Measurements from ENCODE around the gene PDE8A.
"Not testable (repeated sequence)": the region's sequence is repeated elsewhere in the genome, so short reads cannot be mapped to it uniquely, and the experiment has no call there.

PDE8A gene

DNA sequence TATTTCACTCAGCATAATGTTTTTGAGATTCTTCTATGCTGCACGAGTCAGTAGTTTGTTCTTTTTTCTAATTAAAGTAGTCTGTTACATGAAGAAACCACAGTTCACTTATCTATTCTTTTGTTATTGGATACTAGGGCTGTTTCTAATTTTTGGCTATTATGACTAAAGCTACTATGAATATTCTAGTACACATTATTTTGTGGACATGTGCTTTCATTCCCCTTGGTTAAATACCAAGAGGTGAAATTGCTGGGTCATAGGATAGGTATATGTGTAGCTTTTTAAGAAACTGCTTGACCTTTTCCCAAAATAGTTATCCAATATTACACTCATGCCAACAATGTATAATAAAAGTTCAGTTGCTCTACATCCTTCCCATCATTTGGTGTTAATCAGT is 8.9 kb downstream of the PDE8A start:
- no peaks in the 10 kb centered on the region for H3K9me3 ChIP-seq (ENCODE audit: control insufficient read depth, insufficient read depth, low read length)
- no peaks in the 10 kb centered on the region for H3K36me3 ChIP-seq (ENCODE audit: control insufficient read depth, insufficient read depth, low read length)
- no peak overlapping the region for H3K27ac ChIP-seq (ENCODE audit: low read depth, low read length)
- no peaks in the 10 kb centered on the region for H3K27me3 ChIP-seq (ENCODE audit: control insufficient read depth, insufficient read depth, low read length)
- no peaks in the 10 kb centered on the region for H3K4me1 ChIP-seq (ENCODE audit: control insufficient read depth, insufficient read depth, low read length)
- no peak overlapping the region for H3K9ac ChIP-seq (ENCODE audit: low read depth, low read length)
- H3K4me3 ChIP-seq (ENCODE audit: low read depth, low read length), result no peak overlapping the region

DNA sequence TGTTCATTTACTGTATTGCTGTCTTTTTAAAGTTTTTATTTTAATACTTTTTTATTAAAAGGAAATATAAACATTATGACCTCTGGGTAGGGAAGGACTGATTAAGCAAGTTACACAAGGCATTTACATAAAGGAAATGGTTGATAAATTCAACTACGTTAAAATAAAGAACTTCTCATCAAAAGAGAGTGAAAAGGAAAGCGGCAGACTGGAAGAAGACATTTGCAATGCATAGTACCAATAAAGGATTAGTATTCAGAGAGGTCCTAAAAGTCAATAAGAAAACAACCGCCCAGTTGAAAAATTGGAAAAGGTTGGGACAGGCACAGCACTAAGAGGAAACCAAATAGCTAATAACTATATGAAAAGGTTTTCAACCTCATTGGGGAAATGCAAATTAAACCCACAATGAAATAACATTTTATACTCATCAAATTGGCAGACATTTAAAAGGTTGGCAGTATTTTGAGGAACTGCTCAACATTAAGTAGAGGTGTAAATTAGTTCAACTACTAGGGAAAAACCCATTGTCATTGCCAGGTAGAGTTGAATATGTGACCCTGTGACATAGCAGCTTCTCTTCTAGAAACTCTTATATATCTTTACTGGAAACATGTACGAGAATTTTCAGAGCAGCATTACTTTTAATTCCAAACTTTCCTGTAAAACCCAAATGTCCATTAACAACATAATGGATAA is 9.5 kb downstream of the PDE8A start:
- Histone ChIP-seq H3K27ac (ENCODE audit: low read depth, low read length) (no peak overlapping the region), H3K9me3 (ENCODE audit: control insufficient read depth, insufficient read depth, low read length) (no peaks in the 10 kb centered on the region), H3K4me3 (ENCODE audit: low read depth, low read length) (no peak overlapping the region), H3K4me1 (ENCODE audit: control insufficient read depth, insufficient read depth, low read length) (no peaks in the 10 kb centered on the region), H3K9ac (ENCODE audit: low read depth, low read length) (no peak overlapping the region), H3K36me3 (ENCODE audit: control insufficient read depth, insufficient read depth, low read length) (no peaks in the 10 kb centered on the region), H3K27me3 (ENCODE audit: control insufficient read depth, insufficient read depth, low read length) (no peaks in the 10 kb centered on the region)

DNA sequence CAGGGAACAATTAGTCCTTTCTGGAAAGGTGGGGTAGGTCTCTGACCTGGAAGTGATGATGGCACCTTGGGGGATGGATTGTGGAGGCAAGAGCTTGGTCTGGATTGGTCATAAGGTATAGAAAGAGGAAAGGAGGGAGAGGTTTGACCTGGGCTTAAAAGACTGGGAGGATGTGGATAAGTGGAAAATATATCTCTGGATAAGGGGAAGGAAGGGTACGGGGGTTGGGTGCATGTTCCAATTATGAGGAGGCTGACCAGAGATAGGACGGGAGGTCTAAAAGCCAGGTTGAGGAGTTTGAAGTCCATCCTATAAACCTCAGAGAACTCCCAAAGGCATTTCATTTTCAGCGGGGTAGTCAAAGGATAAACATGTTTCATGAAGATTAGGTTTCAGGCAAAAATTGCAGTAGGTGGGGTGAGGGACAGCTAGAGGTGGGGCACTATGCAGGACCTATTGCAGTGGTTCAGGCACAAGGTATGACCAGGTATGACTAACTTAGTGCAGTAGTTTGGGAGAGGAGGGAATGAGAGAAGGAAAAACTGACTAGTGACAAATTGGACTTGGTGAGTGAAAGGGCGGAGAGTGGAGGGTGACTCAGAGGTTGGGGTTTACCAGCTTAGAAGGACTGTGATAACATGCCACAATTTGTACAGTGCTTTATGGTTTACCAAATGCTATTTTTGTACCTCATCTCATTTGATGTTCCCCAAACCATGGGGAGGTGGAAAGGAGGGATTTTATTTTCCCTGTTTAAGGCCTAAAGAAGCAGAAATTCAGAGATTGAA is 10.7 kb downstream of the PDE8A start:
- Histone ChIP-seq H3K4me1 (ENCODE audit: control insufficient read depth, insufficient read depth, low read length) (no peaks in the 10 kb centered on the region), H3K27ac (ENCODE audit: low read depth, low read length) (no peak overlapping the region), H3K27me3 (ENCODE audit: control insufficient read depth, insufficient read depth, low read length) (no peaks in the 10 kb centered on the region), H3K4me3 (ENCODE audit: low read depth, low read length) (no peak overlapping the region), H3K36me3 (ENCODE audit: control insufficient read depth, insufficient read depth, low read length) (no peaks in the 10 kb centered on the region), H3K9me3 (ENCODE audit: control insufficient read depth, insufficient read depth, low read length) (no peaks in the 10 kb centered on the region), H3K9ac (ENCODE audit: low read depth, low read length) (no peak overlapping the region)

DNA sequence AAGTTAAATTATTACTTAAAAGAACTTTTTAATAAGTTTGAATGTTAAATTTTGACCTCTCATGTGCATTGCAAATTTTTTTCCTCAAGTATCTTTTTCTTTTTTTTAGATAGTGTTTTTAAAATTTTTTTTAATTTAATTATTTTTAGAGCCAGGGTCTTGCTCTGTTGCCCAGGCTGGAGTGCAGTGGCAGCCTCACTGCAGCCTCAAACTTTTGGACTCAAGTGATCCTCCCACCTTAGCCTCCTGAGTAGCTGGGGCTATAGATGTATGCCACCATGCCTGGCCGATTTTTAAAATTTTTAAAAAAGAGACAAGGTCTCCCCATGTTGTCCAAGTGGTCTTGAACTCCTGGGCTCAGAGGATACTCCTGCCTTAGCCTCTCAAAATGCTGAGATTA is 14.4 kb downstream of the PDE8A start:
- Histone ChIP-seq H3K9me3 (ENCODE audit: control insufficient read depth, insufficient read depth, low read length) (no peaks in the 10 kb centered on the region), H3K27me3 (ENCODE audit: control insufficient read depth, insufficient read depth, low read length) (no peaks in the 10 kb centered on the region), H3K36me3 (ENCODE audit: control insufficient read depth, insufficient read depth, low read length) (no peaks in the 10 kb centered on the region), H3K9ac (ENCODE audit: low read depth, low read length) (no peak overlapping the region), H3K4me3 (ENCODE audit: low read depth, low read length) (no peak overlapping the region), H3K27ac (ENCODE audit: low read depth, low read length) (no peak overlapping the region), H3K4me1 (ENCODE audit: control insufficient read depth, insufficient read depth, low read length) (no peaks in the 10 kb centered on the region)

DNA sequence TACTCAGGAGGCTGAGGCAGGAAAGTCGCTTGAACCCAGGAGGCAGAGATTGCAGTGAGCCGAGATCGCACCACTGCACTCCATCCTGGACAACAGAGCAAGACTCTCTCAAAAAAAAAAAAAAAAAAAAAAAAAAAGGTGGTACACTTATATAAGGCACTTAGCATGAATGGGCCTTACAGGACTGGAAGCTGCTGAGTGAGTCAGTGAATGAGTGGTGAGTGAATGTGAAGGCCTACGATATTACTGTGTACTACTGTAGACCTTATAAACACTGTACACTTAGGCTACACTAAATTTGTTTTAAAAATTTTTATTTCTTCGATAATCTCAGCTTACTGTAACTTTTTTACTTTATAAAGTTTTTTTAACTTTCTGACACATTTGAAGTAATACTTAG is 15.1 kb downstream of the PDE8A start:
- H3K9me3 ChIP-seq (ENCODE audit: control insufficient read depth, insufficient read depth, low read length); H3K27ac ChIP-seq (ENCODE audit: low read depth, low read length); H3K27me3 ChIP-seq (ENCODE audit: control insufficient read depth, insufficient read depth, low read length); H3K36me3 ChIP-seq (ENCODE audit: control insufficient read depth, insufficient read depth, low read length); H3K4me3 ChIP-seq (ENCODE audit: low read depth, low read length); H3K4me1 ChIP-seq (ENCODE audit: control insufficient read depth, insufficient read depth, low read length); H3K9ac ChIP-seq (ENCODE audit: low read depth, low read length): not testable (repeated sequence)

DNA sequence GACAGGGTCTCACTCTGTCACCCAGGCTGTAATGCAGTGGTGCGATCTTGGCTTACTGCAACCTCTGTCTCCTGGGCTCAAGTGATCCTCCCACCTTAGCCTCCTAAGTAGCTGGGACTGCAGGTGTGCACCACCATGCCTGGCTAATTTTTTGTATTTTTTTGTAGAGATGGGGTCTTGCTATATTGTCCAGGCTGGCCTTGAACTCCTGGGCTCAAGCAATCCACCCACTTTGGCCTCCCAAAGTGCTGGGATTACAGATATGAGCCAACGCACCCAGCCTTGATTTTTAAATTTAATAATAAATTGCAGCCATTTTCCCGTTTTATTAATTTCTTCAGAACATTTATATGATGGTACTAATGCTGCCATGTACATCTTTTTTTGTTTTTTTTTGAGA is 15.6 kb downstream of the PDE8A start:
- H3K9ac ChIP-seq (ENCODE audit: low read depth, low read length); H3K9me3 ChIP-seq (ENCODE audit: control insufficient read depth, insufficient read depth, low read length); H3K4me3 ChIP-seq (ENCODE audit: low read depth, low read length); H3K36me3 ChIP-seq (ENCODE audit: control insufficient read depth, insufficient read depth, low read length); H3K4me1 ChIP-seq (ENCODE audit: control insufficient read depth, insufficient read depth, low read length); H3K27me3 ChIP-seq (ENCODE audit: control insufficient read depth, insufficient read depth, low read length); H3K27ac ChIP-seq (ENCODE audit: low read depth, low read length): not testable (repeated sequence)

DNA sequence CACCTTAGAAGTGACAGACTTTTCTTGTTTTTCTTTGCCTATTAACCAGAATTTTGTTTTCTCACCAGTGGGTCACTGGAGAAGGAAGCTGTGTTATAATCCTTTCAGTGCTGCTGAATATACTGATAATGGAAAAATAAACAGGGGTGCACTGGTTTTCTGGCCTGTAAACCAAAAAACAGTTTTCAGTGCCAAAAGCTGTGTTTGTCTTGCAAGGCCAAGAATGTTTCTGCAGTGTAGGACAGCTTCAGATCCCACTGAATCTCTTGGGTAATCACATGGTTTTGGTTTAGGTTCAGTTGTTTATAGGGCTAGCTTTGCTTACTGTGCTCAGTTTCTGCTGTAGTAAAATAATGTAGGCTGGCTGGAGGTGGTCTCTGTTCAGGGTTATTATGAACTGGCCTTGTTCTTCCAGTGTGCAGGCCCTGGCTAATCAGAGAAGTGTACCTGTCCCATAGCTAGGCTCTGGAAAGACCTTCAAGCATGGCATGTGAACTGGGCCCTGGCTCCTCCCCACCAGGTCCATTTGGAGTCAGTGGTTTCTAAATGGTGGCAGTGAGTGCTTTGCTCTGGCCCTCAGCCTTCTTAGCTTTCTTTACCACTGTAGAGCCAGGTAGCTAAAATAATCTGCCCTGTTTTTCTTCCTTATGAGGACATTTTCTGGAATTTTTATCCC is 18.7 kb downstream of the PDE8A start:
- Histone ChIP-seq H3K27me3 (ENCODE audit: control insufficient read depth, insufficient read depth, low read length) (no peaks in the 10 kb centered on the region), H3K9me3 (ENCODE audit: control insufficient read depth, insufficient read depth, low read length) (no peaks in the 10 kb centered on the region), H3K36me3 (ENCODE audit: control insufficient read depth, insufficient read depth, low read length) (no peaks in the 10 kb centered on the region), H3K27ac (ENCODE audit: low read depth, low read length) (no peak overlapping the region), H3K4me1 (ENCODE audit: control insufficient read depth, insufficient read depth, low read length) (peaks cover 7% of the 10 kb centered on the region), H3K9ac (ENCODE audit: low read depth, low read length) (no peak overlapping the region), H3K4me3 (ENCODE audit: low read depth, low read length) (no peak overlapping the region)

DNA sequence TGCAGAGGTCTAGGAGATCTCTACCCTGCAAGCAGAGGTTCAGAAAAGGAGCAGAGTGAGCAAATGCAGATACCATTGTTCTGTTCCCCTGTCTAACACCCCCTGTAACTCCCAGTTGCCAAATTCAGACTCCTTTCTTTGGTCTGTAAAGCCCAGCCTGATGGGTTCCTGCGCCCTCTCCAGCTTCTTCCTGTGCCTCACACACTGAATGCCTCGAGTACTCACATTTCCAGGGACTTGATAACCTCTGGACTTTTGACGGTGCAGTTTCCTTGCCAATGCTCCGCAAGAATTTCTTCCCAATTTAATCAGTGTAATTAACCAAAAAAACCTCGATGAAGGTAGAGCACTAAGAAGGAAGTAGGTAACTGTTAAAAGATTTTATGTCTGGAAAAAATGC is 19.3 kb downstream of the PDE8A start:
- Histone ChIP-seq H3K9ac (ENCODE audit: low read depth, low read length) (no peak overlapping the region), H3K27me3 (ENCODE audit: control insufficient read depth, insufficient read depth, low read length) (no peaks in the 10 kb centered on the region), H3K36me3 (ENCODE audit: control insufficient read depth, insufficient read depth, low read length) (no peaks in the 10 kb centered on the region), H3K4me3 (ENCODE audit: low read depth, low read length) (no peak overlapping the region), H3K4me1 (ENCODE audit: control insufficient read depth, insufficient read depth, low read length) (peaks cover 7% of the 10 kb centered on the region), H3K9me3 (ENCODE audit: control insufficient read depth, insufficient read depth, low read length) (no peaks in the 10 kb centered on the region), H3K27ac (ENCODE audit: low read depth, low read length) (no peak overlapping the region)

DNA sequence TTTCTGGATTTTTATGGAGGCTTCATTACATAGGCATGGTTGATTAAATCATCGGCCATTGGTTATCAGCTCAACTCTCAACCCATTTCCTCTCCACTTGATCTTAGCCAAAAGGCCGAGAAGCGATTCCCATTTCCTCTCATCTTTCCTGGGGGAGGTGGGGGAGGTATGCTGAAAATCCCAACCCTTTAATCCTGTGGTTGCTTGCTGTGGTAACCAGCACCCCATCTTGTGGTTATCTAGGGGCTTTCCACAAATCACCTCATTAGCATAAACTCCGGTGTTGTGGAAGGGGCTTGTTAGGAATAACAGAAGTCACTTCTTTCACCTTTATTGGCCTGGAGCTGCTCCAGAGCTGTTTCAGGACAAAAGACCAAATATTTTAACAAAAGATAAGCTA is 20.9 kb downstream of the PDE8A start:
- no peak overlapping the region for H3K4me3 ChIP-seq (ENCODE audit: low read depth, low read length)
- peaks cover 7% of the 10 kb centered on the region for H3K4me1 ChIP-seq (ENCODE audit: control insufficient read depth, insufficient read depth, low read length)
- H3K9ac ChIP-seq (ENCODE audit: low read depth, low read length), result no peak overlapping the region
- no peaks in the 10 kb centered on the region for H3K36me3 ChIP-seq (ENCODE audit: control insufficient read depth, insufficient read depth, low read length)
- H3K9me3 ChIP-seq (ENCODE audit: control insufficient read depth, insufficient read depth, low read length), result no peaks in the 10 kb centered on the region
- H3K27me3 ChIP-seq (ENCODE audit: control insufficient read depth, insufficient read depth, low read length), result no peaks in the 10 kb centered on the region
- H3K27ac ChIP-seq (ENCODE audit: low read depth, low read length), result no peak overlapping the region

DNA sequence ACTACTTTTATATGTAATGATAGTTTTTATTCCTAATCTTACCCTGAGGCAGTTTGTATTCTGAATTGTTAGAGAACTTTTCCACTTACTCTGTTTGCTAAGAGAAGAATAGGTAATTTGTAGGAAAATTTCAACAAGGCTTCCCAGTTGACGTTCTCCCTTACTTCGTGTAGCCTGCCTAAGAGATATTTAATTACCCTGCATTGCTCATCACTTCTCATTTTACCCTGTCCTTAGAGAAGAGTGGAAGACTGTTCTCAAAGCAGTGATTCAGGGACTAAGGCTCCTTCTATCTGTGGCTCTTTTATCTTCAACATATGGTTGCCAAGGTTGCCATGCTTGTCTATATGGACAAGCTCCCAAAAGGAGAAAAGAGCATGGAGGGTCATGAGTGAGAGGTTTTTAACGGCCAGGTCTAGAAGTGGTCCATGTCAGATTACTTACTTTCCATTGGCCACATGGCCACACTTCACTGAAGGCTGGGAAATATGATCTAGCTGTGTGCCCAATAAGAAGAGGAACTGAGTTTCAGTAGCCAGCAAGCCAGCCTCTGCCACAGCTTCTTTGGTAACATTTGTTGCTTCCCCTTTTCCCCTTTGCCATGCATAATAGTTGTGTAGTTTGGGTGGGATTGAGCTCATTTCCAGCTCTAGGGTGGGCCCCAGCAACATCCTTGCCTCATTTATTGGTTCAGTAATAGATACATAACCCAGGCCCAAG is 22.1 kb downstream of the PDE8A start:
- H3K4me1 ChIP-seq (ENCODE audit: control insufficient read depth, insufficient read depth, low read length), result peaks cover 7% of the 10 kb centered on the region
- H3K27me3 ChIP-seq (ENCODE audit: control insufficient read depth, insufficient read depth, low read length), result no peaks in the 10 kb centered on the region
- H3K9me3 ChIP-seq (ENCODE audit: control insufficient read depth, insufficient read depth, low read length), result no peaks in the 10 kb centered on the region
- H3K9ac ChIP-seq (ENCODE audit: low read depth, low read length), result no peak overlapping the region
- H3K36me3 ChIP-seq (ENCODE audit: control insufficient read depth, insufficient read depth, low read length), result no peaks in the 10 kb centered on the region
- no peak overlapping the region for H3K4me3 ChIP-seq (ENCODE audit: low read depth, low read length)
- no peak overlapping the region for H3K27ac ChIP-seq (ENCODE audit: low read depth, low read length)

DNA sequence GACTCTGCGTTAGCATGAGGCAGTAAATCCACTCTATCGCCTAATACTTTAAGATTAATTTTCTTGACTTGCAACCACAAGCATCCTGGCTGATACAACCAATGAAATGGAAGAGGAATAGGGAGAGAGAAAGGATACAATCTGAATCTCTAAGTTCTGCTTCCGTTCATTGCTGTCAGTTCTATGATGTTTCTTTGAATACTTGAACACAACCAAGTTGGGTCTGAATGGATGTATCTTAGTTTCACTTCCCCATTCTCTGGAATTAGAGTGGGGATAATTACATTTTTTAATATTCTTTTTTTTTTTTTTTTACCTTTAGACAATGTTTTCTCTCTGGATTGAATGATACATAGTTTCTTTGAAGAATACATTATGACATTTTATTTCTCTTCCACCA is 22.9 kb downstream of the PDE8A start:
- Histone ChIP-seq H3K36me3 (ENCODE audit: control insufficient read depth, insufficient read depth, low read length) (no peaks in the 10 kb centered on the region), H3K9me3 (ENCODE audit: control insufficient read depth, insufficient read depth, low read length) (no peaks in the 10 kb centered on the region), H3K4me3 (ENCODE audit: low read depth, low read length) (no peak overlapping the region), H3K27me3 (ENCODE audit: control insufficient read depth, insufficient read depth, low read length) (no peaks in the 10 kb centered on the region), H3K9ac (ENCODE audit: low read depth, low read length) (no peak overlapping the region), H3K4me1 (ENCODE audit: control insufficient read depth, insufficient read depth, low read length) (peaks cover 7% of the 10 kb centered on the region), H3K27ac (ENCODE audit: low read depth, low read length) (no peak overlapping the region)

Measured in HUES48 (cell line).